ENCODE measurements around the gene MEF2D.

GRCh38 chr1:156510709-156511108, 10.1 kb upstream of the MEF2D start:
- TF ChIP-seq, protein P1, sequence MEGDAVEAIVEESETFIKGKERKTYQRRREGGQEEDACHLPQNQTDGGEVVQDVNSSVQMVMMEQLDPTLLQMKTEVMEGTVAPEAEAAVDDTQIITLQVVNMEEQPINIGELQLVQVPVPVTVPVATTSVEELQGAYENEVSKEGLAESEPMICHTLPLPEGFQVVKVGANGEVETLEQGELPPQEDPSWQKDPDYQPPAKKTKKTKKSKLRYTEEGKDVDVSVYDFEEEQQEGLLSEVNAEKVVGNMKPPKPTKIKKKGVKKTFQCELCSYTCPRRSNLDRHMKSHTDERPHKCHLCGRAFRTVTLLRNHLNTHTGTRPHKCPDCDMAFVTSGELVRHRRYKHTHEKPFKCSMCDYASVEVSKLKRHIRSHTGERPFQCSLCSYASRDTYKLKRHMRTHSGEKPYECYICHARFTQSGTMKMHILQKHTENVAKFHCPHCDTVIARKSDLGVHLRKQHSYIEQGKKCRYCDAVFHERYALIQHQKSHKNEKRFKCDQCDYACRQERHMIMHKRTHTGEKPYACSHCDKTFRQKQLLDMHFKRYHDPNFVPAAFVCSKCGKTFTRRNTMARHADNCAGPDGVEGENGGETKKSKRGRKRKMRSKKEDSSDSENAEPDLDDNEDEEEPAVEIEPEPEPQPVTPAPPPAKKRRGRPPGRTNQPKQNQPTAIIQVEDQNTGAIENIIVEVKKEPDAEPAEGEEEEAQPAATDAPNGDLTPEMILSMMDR (IDR thresholded peaks at IDR 0.05) = no peak
- TF ChIP-seq POLR2A (IDR thresholded peaks at IDR 0.05) = peak in 1 of 2 donors; percentile 67
